ENCODE results near the gene TTC9C.

DNA sequence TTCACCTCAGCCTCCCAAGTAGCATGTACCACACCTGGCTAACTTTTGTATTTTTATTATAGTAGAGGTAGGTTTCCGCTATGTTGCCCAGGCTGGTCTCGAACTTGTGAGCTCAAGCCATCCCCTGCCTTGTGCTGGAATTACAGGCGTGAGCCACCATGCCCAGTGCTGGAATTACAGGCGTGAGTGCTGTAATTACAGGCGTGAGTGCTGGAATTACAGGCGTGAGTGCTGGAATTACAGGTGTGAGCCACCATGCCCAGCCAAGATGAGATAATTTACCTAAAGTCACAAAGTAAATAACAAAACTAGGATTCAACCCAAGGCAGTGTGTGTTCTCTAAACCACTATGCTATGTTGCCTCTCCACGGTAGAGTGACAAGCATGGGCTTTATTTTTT, 45.8 kb upstream of the TTC9C start:
- no peak for TF ChIP-seq POLR2A (IDR thresholded peaks at IDR 0.05)
- TF ChIP-seq, protein P1, sequence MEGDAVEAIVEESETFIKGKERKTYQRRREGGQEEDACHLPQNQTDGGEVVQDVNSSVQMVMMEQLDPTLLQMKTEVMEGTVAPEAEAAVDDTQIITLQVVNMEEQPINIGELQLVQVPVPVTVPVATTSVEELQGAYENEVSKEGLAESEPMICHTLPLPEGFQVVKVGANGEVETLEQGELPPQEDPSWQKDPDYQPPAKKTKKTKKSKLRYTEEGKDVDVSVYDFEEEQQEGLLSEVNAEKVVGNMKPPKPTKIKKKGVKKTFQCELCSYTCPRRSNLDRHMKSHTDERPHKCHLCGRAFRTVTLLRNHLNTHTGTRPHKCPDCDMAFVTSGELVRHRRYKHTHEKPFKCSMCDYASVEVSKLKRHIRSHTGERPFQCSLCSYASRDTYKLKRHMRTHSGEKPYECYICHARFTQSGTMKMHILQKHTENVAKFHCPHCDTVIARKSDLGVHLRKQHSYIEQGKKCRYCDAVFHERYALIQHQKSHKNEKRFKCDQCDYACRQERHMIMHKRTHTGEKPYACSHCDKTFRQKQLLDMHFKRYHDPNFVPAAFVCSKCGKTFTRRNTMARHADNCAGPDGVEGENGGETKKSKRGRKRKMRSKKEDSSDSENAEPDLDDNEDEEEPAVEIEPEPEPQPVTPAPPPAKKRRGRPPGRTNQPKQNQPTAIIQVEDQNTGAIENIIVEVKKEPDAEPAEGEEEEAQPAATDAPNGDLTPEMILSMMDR (IDR thresholded peaks at IDR 0.05): no peak

All from breast epithelium (tissue), 3 donors.